Loucy (cell line): Measurements from ENCODE around the gene SNX11.
A peak's percentile ranks its signal among the peaks of the same experiment; 100 is the strongest.

ENCODE experiments used
- H2AFZ ChIP-seq: fragments of 200-600 bp; sonication (generic); 2 replicates; pipeline ENCODE4 v1.6.0; 2016; ENCODE audit warnings: antibody characterized with exemption, mild to moderate bottlenecking, low read length, moderate library complexity
- H3F3A ChIP-seq: fragments of 200-600 bp; 2 replicates; pipeline ENCODE4 v1.6.0; 2016; ENCODE audit warnings: antibody characterized with exemption, low read depth, mild to moderate bottlenecking
- H3K27me3 ChIP-seq: fragments of 200-600 bp; sonication (generic); 2 replicates; pipeline ENCODE4 v1.6.1; 2014; ENCODE audit warnings: low read length, mild to moderate bottlenecking; ENCODE audit not compliant: insufficient read depth, poor library complexity, severe bottlenecking
- H3K36me3 ChIP-seq: fragments of 200-600 bp; sonication (generic); 2 replicates; pipeline ENCODE4 v1.6.1; 2016; ENCODE audit warnings: low read length; ENCODE audit not compliant: insufficient read depth
- H3K4me1 ChIP-seq: fragments of 200-600 bp; sonication (generic); 2 replicates; pipeline ENCODE4 v1.5.1; 2014; ENCODE audit warnings: low read length, mild to moderate bottlenecking; ENCODE audit not compliant: insufficient read depth, poor library complexity, severe bottlenecking
- H3K4me2 ChIP-seq: fragments of 200-600 bp; sonication (generic); 2 replicates; pipeline ENCODE4 v1.6.0; 2014; ENCODE audit warnings: antibody characterized with exemption, low read length, low read depth, mild to moderate bottlenecking; ENCODE audit not compliant: poor library complexity, severe bottlenecking
- H3K4me3 ChIP-seq: fragments of 200-600 bp; sonication (generic); 2 replicates; pipeline ENCODE4 v1.5.1; 2014; ENCODE audit warnings: low read length, mild to moderate bottlenecking, mixed read lengths; ENCODE audit not compliant: poor library complexity, severe bottlenecking
- H3K79me2 ChIP-seq: fragments of 200-600 bp; sonication (generic); 2 replicates; pipeline ENCODE4 v1.6.1; 2014; ENCODE audit warnings: low read length; ENCODE audit not compliant: insufficient read depth
- H3K9ac ChIP-seq: fragments of 200-600 bp; sonication (generic); 2 replicates; pipeline ENCODE4 v1.6.0; 2014; ENCODE audit warnings: mild to moderate bottlenecking, low read depth, low read length, moderate library complexity; ENCODE audit not compliant: poor library complexity, severe bottlenecking
- H3K9me2 ChIP-seq: fragments of 200-600 bp; sonication (generic); replicated peaks from 2 replicates; pipeline ENCODE4 v1.6.1; 2016; ENCODE audit warnings: low read depth, low read length, mixed read lengths
- H3K9me3 ChIP-seq: fragments of 200-600 bp; sonication (generic); 2 replicates; pipeline ENCODE4 v1.6.1; 2014; ENCODE audit warnings: mild to moderate bottlenecking, antibody characterized with exemption, low read length, low read depth; ENCODE audit not compliant: insufficient read depth
- H4K20me1 ChIP-seq: fragments of 200-600 bp; sonication (generic); 2 replicates; pipeline ENCODE4 v1.6.0; 2014; ENCODE audit warnings: antibody characterized with exemption, low read length, mild to moderate bottlenecking; ENCODE audit not compliant: insufficient read depth, poor library complexity, severe bottlenecking
- CTCF ChIP-seq: fragments of 200-600 bp; sonication (generic); conservative IDR thresholded peaks from 2 replicates; pipeline ENCODE4 v1.5.1; 2014; ENCODE audit warnings: mild to moderate bottlenecking, antibody characterized with exemption, low read length
- EZH2phosphoT487 ChIP-seq: fragments of 200-600 bp; IDR thresholded peaks from 2 replicates; pipeline ENCODE4 v1.6.1; 2018; ENCODE audit warnings: antibody characterized with exemption, mild to moderate bottlenecking, moderate library complexity, borderline replicate concordance

The SNX11 gene

GRCh38 chr17:48161127-48161905 lies 53.8 kb downstream of the SNX11 start:
- TF ChIP-seq CTCF (no peak), EZH2phosphoT487 (no peak)
- no peaks in the 10 kb centered on the region for H3K9me3 ChIP-seq
- no peaks in the 10 kb centered on the region for H3K27me3 ChIP-seq
- H3K79me2 ChIP-seq: no peaks in the 10 kb centered on the region
- H4K20me1 ChIP-seq: no peaks in the 10 kb centered on the region
- no peaks in the 10 kb centered on the region for H3F3A ChIP-seq
- H3K4me1 ChIP-seq: peaks cover 16% of the 10 kb centered on the region
- no peak overlapping the region for H3K9ac ChIP-seq
- H3K36me3 ChIP-seq: no peaks in the 10 kb centered on the region
- no peak overlapping the region for H2AFZ ChIP-seq
- no peaks in the 10 kb centered on the region for H3K9me2 ChIP-seq
- no peak overlapping the region for H3K4me2 ChIP-seq
- H3K4me3 ChIP-seq: no peak overlapping the region

GRCh38 chr17:48162306-48162934 lies 54.9 kb downstream of the SNX11 start:
- H3K4me2 ChIP-seq: peak overlapping the region; percentile 69
- no peak overlapping the region for H3K4me3 ChIP-seq
- no peaks in the 10 kb centered on the region for H3K36me3 ChIP-seq
- H3K79me2 ChIP-seq: no peaks in the 10 kb centered on the region
- H3K4me1 ChIP-seq: peaks cover 16% of the 10 kb centered on the region
- H3K27me3 ChIP-seq: no peaks in the 10 kb centered on the region
- no peaks in the 10 kb centered on the region for H3F3A ChIP-seq
- H3K9me2 ChIP-seq: no peaks in the 10 kb centered on the region
- H2AFZ ChIP-seq: no peak overlapping the region
- H3K9me3 ChIP-seq: no peaks in the 10 kb centered on the region
- no peak overlapping the region for H3K9ac ChIP-seq
- TF ChIP-seq EZH2phosphoT487: no peak
- TF ChIP-seq CTCF: no peak
- no peaks in the 10 kb centered on the region for H4K20me1 ChIP-seq

- Histone ChIP-seq H3K9me3 (no peaks in the 10 kb centered on the region), H3K4me1 (peaks cover 16% of the 10 kb centered on the region), H3K9me2 (no peaks in the 10 kb centered on the region), H3K9ac (peak overlapping the region; percentile 42), H3F3A (no peaks in the 10 kb centered on the region), H3K4me2 (peak overlapping the region; percentile 69), H3K27me3 (no peaks in the 10 kb centered on the region), H2AFZ (peak overlapping the region; percentile 52), H3K79me2 (no peaks in the 10 kb centered on the region), H4K20me1 (no peaks in the 10 kb centered on the region), H3K36me3 (no peaks in the 10 kb centered on the region), H3K4me3 (peak overlapping the region; percentile 58)
- TF ChIP-seq EZH2phosphoT487 (no peak), CTCF (no peak)
Measured at GRCh38 chr17:48162946-48163506, 55.5 kb downstream of the SNX11 start.
